ENCODE measurements around the gene ZNF467. TPM values are rescaled to one million over a fixed set of nuclear protein-coding genes. Genes with fewer than 3 reads are reported as not detected.

Gene ZNF467
- total RNA-seq, 1 donor from 2014 or later, result 64.2 TPM

GRCh38 chr7:149819961-149820340 lies 46.6 kb upstream of the ZNF467 start:
- TF ChIP-seq, protein P1, sequence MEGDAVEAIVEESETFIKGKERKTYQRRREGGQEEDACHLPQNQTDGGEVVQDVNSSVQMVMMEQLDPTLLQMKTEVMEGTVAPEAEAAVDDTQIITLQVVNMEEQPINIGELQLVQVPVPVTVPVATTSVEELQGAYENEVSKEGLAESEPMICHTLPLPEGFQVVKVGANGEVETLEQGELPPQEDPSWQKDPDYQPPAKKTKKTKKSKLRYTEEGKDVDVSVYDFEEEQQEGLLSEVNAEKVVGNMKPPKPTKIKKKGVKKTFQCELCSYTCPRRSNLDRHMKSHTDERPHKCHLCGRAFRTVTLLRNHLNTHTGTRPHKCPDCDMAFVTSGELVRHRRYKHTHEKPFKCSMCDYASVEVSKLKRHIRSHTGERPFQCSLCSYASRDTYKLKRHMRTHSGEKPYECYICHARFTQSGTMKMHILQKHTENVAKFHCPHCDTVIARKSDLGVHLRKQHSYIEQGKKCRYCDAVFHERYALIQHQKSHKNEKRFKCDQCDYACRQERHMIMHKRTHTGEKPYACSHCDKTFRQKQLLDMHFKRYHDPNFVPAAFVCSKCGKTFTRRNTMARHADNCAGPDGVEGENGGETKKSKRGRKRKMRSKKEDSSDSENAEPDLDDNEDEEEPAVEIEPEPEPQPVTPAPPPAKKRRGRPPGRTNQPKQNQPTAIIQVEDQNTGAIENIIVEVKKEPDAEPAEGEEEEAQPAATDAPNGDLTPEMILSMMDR (IDR thresholded peaks at IDR 0.05; ENCODE audit: unreplicated experiment), result no peak
- H3K9me3 Mint-ChIP-seq (ENCODE audit: unreplicated experiment), result no peaks in the 10 kb centered on the region
- H3K4me3 Mint-ChIP-seq (ENCODE audit: unreplicated experiment), result no peak overlapping the region
- DNase-seq (ENCODE audit: low spot score), result no peak
- H3K27ac Mint-ChIP-seq (ENCODE audit: unreplicated experiment), result no peak overlapping the region
- H3K27me3 Mint-ChIP-seq (ENCODE audit: unreplicated experiment), result peaks cover 7% of the 10 kb centered on the region
- H3K4me1 Mint-ChIP-seq (ENCODE audit: unreplicated experiment), result no peaks in the 10 kb centered on the region
- H3K36me3 Mint-ChIP-seq (ENCODE audit: low read depth, unreplicated experiment), result peaks cover 5% of the 10 kb centered on the region

GRCh38 chr7:149819141-149819960 lies 46.0 kb upstream of the ZNF467 start:
- Mint-ChIP-seq H3K27ac (ENCODE audit: unreplicated experiment) (no peak overlapping the region), H3K4me1 (ENCODE audit: unreplicated experiment) (no peaks in the 10 kb centered on the region), H3K9me3 (ENCODE audit: unreplicated experiment) (no peaks in the 10 kb centered on the region), H3K4me3 (ENCODE audit: unreplicated experiment) (no peak overlapping the region), H3K27me3 (ENCODE audit: unreplicated experiment) (peaks cover 8% of the 10 kb centered on the region), H3K36me3 (ENCODE audit: low read depth, unreplicated experiment) (peaks cover 5% of the 10 kb centered on the region)
- TF ChIP-seq, protein P1 (IDR thresholded peaks at IDR 0.05; ENCODE audit: unreplicated experiment), result no peak
- no peak for DNase-seq (ENCODE audit: low spot score)

GRCh38 chr7:149818536-149818840 lies 45.1 kb upstream of the ZNF467 start:
- H3K36me3 Mint-ChIP-seq (ENCODE audit: low read depth, unreplicated experiment), result peaks cover 5% of the 10 kb centered on the region

GRCh38 chr7:149817836-149818535 lies 44.6 kb upstream of the ZNF467 start:
- no peaks in the 10 kb centered on the region for H3K4me1 Mint-ChIP-seq (ENCODE audit: unreplicated experiment)
- no peaks in the 10 kb centered on the region for H3K9me3 Mint-ChIP-seq (ENCODE audit: unreplicated experiment)
- peaks cover 5% of the 10 kb centered on the region for H3K36me3 Mint-ChIP-seq (ENCODE audit: low read depth, unreplicated experiment)
- no peak for DNase-seq (ENCODE audit: low spot score)
- H3K27me3 Mint-ChIP-seq (ENCODE audit: unreplicated experiment), result peaks cover 8% of the 10 kb centered on the region
- TF ChIP-seq, protein P1 (IDR thresholded peaks at IDR 0.05; ENCODE audit: unreplicated experiment), result no peak
- H3K27ac Mint-ChIP-seq (ENCODE audit: unreplicated experiment), result no peak overlapping the region
- H3K4me3 Mint-ChIP-seq (ENCODE audit: unreplicated experiment), result no peak overlapping the region

More at GRCh38 chr7:149818536-149818840, 45.1 kb upstream of the ZNF467 start:
- no peak for DNase-seq (ENCODE audit: low spot score)
- TF ChIP-seq, protein P1 (IDR thresholded peaks at IDR 0.05; ENCODE audit: unreplicated experiment), result no peak
- H3K27me3 Mint-ChIP-seq (ENCODE audit: unreplicated experiment), result peaks cover 8% of the 10 kb centered on the region
- no peak overlapping the region for H3K27ac Mint-ChIP-seq (ENCODE audit: unreplicated experiment)
- no peaks in the 10 kb centered on the region for H3K9me3 Mint-ChIP-seq (ENCODE audit: unreplicated experiment)
- no peaks in the 10 kb centered on the region for H3K4me1 Mint-ChIP-seq (ENCODE audit: unreplicated experiment)
- peak overlapping the region; percentile 49 for H3K4me3 Mint-ChIP-seq (ENCODE audit: unreplicated experiment)

DNA sequence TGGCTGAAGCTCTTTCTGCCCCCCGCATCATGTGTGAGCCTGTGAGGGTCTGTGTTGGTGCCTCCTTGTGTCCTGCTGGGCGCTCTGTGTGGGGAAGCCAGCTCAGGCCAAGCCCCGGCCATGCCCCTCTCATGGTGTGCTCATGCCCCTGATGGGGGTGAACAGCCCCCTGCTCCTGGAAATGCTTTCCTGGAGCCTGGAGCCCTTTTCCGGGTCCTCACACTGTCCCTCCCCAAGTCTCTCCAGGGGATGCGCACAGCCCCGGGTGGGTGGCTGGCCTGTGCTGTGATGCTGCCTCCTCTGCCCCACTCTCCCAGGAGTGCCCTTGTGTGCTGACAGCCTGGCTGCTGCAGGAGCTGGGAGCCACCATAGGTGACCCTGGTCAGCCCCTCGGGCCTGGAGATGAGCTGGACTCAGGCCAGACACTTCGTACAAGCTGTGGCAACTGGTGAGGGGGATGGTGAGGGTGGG lies 43.9 kb upstream of the ZNF467 start:
- no peaks in the 10 kb centered on the region for H3K4me1 Mint-ChIP-seq (ENCODE audit: unreplicated experiment)
- H3K27ac Mint-ChIP-seq (ENCODE audit: unreplicated experiment), result no peak overlapping the region

More for the DNA sequence above, 43.9 kb upstream of the ZNF467 start:
- DNase-seq (ENCODE audit: low spot score), result no peak
- TF ChIP-seq, protein P1 (IDR thresholded peaks at IDR 0.05; ENCODE audit: unreplicated experiment), result no peak
- H3K36me3 Mint-ChIP-seq (ENCODE audit: low read depth, unreplicated experiment), result peaks cover 5% of the 10 kb centered on the region
- H3K27me3 Mint-ChIP-seq (ENCODE audit: unreplicated experiment), result peaks cover 8% of the 10 kb centered on the region
- no peaks in the 10 kb centered on the region for H3K9me3 Mint-ChIP-seq (ENCODE audit: unreplicated experiment)
- H3K4me3 Mint-ChIP-seq (ENCODE audit: unreplicated experiment), result no peak overlapping the region
